ENCODE data around the gene ULK4.

Gene ULK4

DNA sequence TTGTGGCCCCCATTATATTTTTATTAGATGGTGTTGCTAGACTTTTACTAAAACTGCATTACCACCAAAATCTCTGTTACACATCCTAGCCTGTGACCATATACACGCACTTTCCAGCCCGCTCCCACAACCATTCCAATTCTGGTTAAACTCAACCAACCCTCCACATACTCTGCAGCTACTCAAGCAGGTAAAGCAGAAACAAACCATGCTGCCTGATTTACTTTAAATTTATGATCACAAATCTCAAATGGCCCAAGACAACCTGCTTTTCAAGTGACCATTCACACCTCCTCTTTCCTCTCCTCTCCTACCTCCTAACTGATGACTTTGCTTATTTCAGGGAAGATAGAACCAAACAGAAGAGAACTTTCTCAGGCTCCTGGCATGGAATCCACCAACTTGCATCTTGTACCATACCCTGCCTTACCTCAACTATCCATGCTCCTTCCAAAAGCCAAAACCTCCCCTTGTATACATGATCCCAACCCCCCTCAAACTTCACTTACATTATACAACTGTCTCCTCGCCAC is 18.5 kb downstream of the ULK4 start:
- Histone ChIP-seq H3K27me3 (ENCODE audit: insufficient read depth, poor library complexity, severe bottlenecking) (no peaks in the 10 kb centered on the region), H3K27ac (replicated peaks) (no peak overlapping the region), H3K4me3 (replicated peaks; ENCODE audit: insufficient read depth, low read length) (no peak overlapping the region)
- no peak for DNase-seq (ENCODE audit: low read depth in 1 of 2, low spot score in 1 of 2)
- TF ChIP-seq, protein P1, sequence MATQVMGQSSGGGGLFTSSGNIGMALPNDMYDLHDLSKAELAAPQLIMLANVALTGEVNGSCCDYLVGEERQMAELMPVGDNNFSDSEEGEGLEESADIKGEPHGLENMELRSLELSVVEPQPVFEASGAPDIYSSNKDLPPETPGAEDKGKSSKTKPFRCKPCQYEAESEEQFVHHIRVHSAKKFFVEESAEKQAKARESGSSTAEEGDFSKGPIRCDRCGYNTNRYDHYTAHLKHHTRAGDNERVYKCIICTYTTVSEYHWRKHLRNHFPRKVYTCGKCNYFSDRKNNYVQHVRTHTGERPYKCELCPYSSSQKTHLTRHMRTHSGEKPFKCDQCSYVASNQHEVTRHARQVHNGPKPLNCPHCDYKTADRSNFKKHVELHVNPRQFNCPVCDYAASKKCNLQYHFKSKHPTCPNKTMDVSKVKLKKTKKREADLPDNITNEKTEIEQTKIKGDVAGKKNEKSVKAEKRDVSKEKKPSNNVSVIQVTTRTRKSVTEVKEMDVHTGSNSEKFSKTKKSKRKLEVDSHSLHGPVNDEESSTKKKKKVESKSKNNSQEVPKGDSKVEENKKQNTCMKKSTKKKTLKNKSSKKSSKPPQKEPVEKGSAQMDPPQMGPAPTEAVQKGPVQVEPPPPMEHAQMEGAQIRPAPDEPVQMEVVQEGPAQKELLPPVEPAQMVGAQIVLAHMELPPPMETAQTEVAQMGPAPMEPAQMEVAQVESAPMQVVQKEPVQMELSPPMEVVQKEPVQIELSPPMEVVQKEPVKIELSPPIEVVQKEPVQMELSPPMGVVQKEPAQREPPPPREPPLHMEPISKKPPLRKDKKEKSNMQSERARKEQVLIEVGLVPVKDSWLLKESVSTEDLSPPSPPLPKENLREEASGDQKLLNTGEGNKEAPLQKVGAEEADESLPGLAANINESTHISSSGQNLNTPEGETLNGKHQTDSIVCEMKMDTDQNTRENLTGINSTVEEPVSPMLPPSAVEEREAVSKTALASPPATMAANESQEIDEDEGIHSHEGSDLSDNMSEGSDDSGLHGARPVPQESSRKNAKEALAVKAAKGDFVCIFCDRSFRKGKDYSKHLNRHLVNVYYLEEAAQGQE (IDR thresholded peaks at IDR 0.05; ENCODE audit: insufficient replicate concordance, low read depth), result no peak
- TF ChIP-seq SPI1 (IDR thresholded peaks at IDR 0.05; ENCODE audit: borderline replicate concordance, low read depth), result no peak
- no peak for TF ChIP-seq GABPA (IDR thresholded peaks at IDR 0.05; ENCODE audit: low read depth)
- no peak for TF ChIP-seq POLR2AphosphoS5 (IDR thresholded peaks at IDR 0.05; ENCODE audit: low read depth)
- TF ChIP-seq, protein P2, sequence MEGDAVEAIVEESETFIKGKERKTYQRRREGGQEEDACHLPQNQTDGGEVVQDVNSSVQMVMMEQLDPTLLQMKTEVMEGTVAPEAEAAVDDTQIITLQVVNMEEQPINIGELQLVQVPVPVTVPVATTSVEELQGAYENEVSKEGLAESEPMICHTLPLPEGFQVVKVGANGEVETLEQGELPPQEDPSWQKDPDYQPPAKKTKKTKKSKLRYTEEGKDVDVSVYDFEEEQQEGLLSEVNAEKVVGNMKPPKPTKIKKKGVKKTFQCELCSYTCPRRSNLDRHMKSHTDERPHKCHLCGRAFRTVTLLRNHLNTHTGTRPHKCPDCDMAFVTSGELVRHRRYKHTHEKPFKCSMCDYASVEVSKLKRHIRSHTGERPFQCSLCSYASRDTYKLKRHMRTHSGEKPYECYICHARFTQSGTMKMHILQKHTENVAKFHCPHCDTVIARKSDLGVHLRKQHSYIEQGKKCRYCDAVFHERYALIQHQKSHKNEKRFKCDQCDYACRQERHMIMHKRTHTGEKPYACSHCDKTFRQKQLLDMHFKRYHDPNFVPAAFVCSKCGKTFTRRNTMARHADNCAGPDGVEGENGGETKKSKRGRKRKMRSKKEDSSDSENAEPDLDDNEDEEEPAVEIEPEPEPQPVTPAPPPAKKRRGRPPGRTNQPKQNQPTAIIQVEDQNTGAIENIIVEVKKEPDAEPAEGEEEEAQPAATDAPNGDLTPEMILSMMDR (IDR thresholded peaks at IDR 0.05; ENCODE audit: insufficient read depth, low read length), result no peak

DNA sequence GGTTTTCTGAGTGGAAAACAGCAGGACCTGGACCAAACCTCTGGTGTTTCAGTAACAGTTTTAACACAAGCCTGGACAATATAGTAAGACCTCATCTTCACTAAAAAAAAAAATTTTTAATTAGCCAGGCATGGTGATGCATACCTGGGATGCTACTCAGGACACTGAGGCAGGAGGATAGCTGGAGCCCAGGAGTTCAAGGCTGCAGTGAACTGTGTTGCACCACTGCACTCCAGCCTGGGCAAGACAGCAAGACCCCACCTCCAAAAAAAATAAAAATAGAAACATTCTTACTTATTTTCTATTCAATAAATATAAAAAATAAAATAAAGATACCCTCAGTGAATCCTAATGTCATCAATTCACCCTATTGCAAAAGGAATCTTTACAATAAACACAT is 21.5 kb downstream of the ULK4 start:
- H3K27me3 ChIP-seq (ENCODE audit: insufficient read depth, poor library complexity, severe bottlenecking), result no peaks in the 10 kb centered on the region
- H3K27ac ChIP-seq (replicated peaks), result no peak overlapping the region
- TF ChIP-seq, protein P2 (IDR thresholded peaks at IDR 0.05; ENCODE audit: insufficient read depth, low read length), result no peak
- TF ChIP-seq GABPA (IDR thresholded peaks at IDR 0.05; ENCODE audit: low read depth) (no peak), SPI1 (IDR thresholded peaks at IDR 0.05; ENCODE audit: borderline replicate concordance, low read depth) (no peak), POLR2AphosphoS5 (IDR thresholded peaks at IDR 0.05; ENCODE audit: low read depth) (no peak)
- TF ChIP-seq, protein P1 (IDR thresholded peaks at IDR 0.05; ENCODE audit: insufficient replicate concordance, low read depth), result no peak
- DNase-seq (ENCODE audit: low read depth in 1 of 2, low spot score in 1 of 2), result no peak
- no peak overlapping the region for H3K4me3 ChIP-seq (replicated peaks; ENCODE audit: insufficient read depth, low read length)

DNA sequence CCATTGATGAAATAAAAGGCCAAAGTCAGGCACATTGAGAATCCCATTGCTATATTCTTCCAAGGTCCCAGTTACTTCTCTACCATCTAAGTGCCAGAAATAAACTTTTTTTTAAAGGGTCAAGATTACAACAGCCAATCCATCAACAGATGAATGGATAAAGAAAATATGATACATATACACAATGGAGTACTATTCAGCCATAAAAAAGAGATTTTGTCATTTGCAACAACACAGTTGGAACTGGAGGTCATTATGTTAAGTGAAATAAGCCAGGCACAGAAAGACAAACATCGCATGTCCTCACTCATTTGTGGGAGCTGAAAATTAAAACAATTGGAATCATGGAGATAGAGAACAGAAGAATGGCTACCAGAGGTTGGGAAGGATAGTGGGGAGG is 25.5 kb downstream of the ULK4 start:
- TF ChIP-seq GABPA (IDR thresholded peaks at IDR 0.05; ENCODE audit: low read depth) (no peak), POLR2AphosphoS5 (IDR thresholded peaks at IDR 0.05; ENCODE audit: low read depth) (no peak), SPI1 (IDR thresholded peaks at IDR 0.05; ENCODE audit: borderline replicate concordance, low read depth) (no peak)
- TF ChIP-seq, protein P2 (IDR thresholded peaks at IDR 0.05; ENCODE audit: insufficient read depth, low read length), result no peak
- TF ChIP-seq, protein P1 (IDR thresholded peaks at IDR 0.05; ENCODE audit: insufficient replicate concordance, low read depth), result no peak
- Histone ChIP-seq H3K27ac (replicated peaks) (no peak overlapping the region), H3K4me3 (replicated peaks; ENCODE audit: insufficient read depth, low read length) (no peak overlapping the region), H3K27me3 (ENCODE audit: insufficient read depth, poor library complexity, severe bottlenecking) (no peaks in the 10 kb centered on the region)
- DNase-seq (ENCODE audit: low read depth in 1 of 2, low spot score in 1 of 2), result no peak
